ENCODE results near the gene WFDC6. TPM values are rescaled to one million over a fixed set of nuclear protein-coding genes. Genes with fewer than 3 reads are reported as not detected.

Gene WFDC6
- total and polyA plus RNA-seq, 4 donors: 0.24 to 2.3 (median 1.0) TPM; not detected in 1

GRCh38 chr20:45489083-45489531, 50.2 kb downstream of the WFDC6 start:
- no peak for DNase-seq
- 51 to 64% methylated on average over 1 of the region's 1 CpG for WGBS, 2 donors
- H3K9me3 ChIP-seq (ENCODE audit: control insufficient read depth in 4 of 4, insufficient read depth in 3 of 4, low read length in 3 of 4): peaks cover 0 to 2% (median 0%) of the 10 kb centered on the region in 4 donors
- no peaks in the 10 kb centered on the region for H3K36me3 ChIP-seq (ENCODE audit: control insufficient read depth in 4 of 4, insufficient read depth in 4 of 4, low read length in 4 of 4)
- no peak overlapping the region for H3K9ac ChIP-seq (ENCODE audit: insufficient read depth in 1 of 2, low read length in 2 of 2)
- peaks cover 0 to 16% (median 0%) of the 10 kb centered on the region in 3 donors for H3K27me3 ChIP-seq (ENCODE audit: control insufficient read depth in 3 of 3, insufficient read depth in 3 of 3, low read length in 2 of 3)
- H3K4me3 ChIP-seq: no peak overlapping the region
- H3K4me1 ChIP-seq (ENCODE audit: control insufficient read depth in 5 of 5, insufficient read depth in 5 of 5, low read length in 5 of 5): peaks cover 0 to 4% (median 0%) of the 10 kb centered on the region in 5 donors
- no peak overlapping the region for H3K27ac ChIP-seq (ENCODE audit: low read depth in 1 of 2, low read length in 1 of 2)
- no peak for TF ChIP-seq CTCF (IDR thresholded peaks at IDR 0.05; ENCODE audit: control extremely low read depth, extremely low read depth)
- ATAC-seq (ENCODE audit: insufficient read depth, low FRiP score): no peak

- Histone ChIP-seq H3K4me3 (no peak overlapping the region), H3K36me3 (ENCODE audit: control insufficient read depth in 4 of 4, insufficient read depth in 4 of 4, low read length in 4 of 4) (no peaks in the 10 kb centered on the region), H3K27me3 (ENCODE audit: control insufficient read depth in 3 of 3, insufficient read depth in 3 of 3, low read length in 2 of 3) (peaks cover 0 to 16% (median 0%) of the 10 kb centered on the region in 3 donors), H3K27ac (ENCODE audit: low read depth in 1 of 2, low read length in 1 of 2) (no peak overlapping the region), H3K4me1 (ENCODE audit: control insufficient read depth in 5 of 5, insufficient read depth in 5 of 5, low read length in 5 of 5) (peaks cover 0 to 4% (median 0%) of the 10 kb centered on the region in 5 donors), H3K9me3 (ENCODE audit: control insufficient read depth in 4 of 4, insufficient read depth in 3 of 4, low read length in 3 of 4) (peaks cover 0 to 2% (median 0%) of the 10 kb centered on the region in 4 donors), H3K9ac (ENCODE audit: insufficient read depth in 1 of 2, low read length in 2 of 2) (no peak overlapping the region)
- no peak for ATAC-seq (ENCODE audit: insufficient read depth, low FRiP score)
- no peak for DNase-seq
- 22 to 28% methylated on average over 20 of the region's 20 CpGs for WGBS, 2 donors
- no peak for TF ChIP-seq CTCF (IDR thresholded peaks at IDR 0.05; ENCODE audit: control extremely low read depth, extremely low read depth)
These were observed 52.0 kb downstream of the WFDC6 start for GRCh38 chr20:45487231-45487635.

GRCh38 chr20:45485388-45485787, 53.9 kb downstream of the WFDC6 start:
- Histone ChIP-seq H3K27me3 (ENCODE audit: control insufficient read depth in 3 of 3, insufficient read depth in 3 of 3, low read length in 2 of 3) (peaks cover 0 to 16% (median 0%) of the 10 kb centered on the region in 3 donors), H3K4me1 (ENCODE audit: control insufficient read depth in 5 of 5, insufficient read depth in 5 of 5, low read length in 5 of 5) (peaks cover 0 to 4% (median 0%) of the 10 kb centered on the region in 5 donors), H3K36me3 (ENCODE audit: control insufficient read depth in 4 of 4, insufficient read depth in 4 of 4, low read length in 4 of 4) (no peaks in the 10 kb centered on the region), H3K27ac (ENCODE audit: low read depth in 1 of 2, low read length in 1 of 2) (no peak overlapping the region), H3K9me3 (ENCODE audit: control insufficient read depth in 4 of 4, insufficient read depth in 3 of 4, low read length in 3 of 4) (peaks cover 0 to 2% (median 0%) of the 10 kb centered on the region in 4 donors), H3K4me3 (no peak overlapping the region), H3K9ac (ENCODE audit: insufficient read depth in 1 of 2, low read length in 2 of 2) (no peak overlapping the region)
- no peak for ATAC-seq (ENCODE audit: insufficient read depth, low FRiP score)
- 85 to 89% methylated on average over 4 of the region's 4 CpGs for WGBS, 2 donors
- DNase-seq: no peak
- TF ChIP-seq CTCF (IDR thresholded peaks at IDR 0.05; ENCODE audit: control extremely low read depth, extremely low read depth): no peak

GRCh38 chr20:45484676-45485075, 54.6 kb downstream of the WFDC6 start:
- 47 to 59% methylated on average over 6 of the region's 6 CpGs for WGBS, 2 donors

More at GRCh38 chr20:45484676-45485075, 54.6 kb downstream of the WFDC6 start:
- peaks cover 0 to 2% (median 0%) of the 10 kb centered on the region in 4 donors for H3K36me3 ChIP-seq (ENCODE audit: control insufficient read depth in 4 of 4, insufficient read depth in 4 of 4, low read length in 4 of 4)
- H3K27me3 ChIP-seq (ENCODE audit: control insufficient read depth in 3 of 3, insufficient read depth in 3 of 3, low read length in 2 of 3): peaks cover 0 to 16% (median 0%) of the 10 kb centered on the region in 3 donors
- no peak for ATAC-seq (ENCODE audit: insufficient read depth, low FRiP score)
- H3K4me3 ChIP-seq: no peak overlapping the region
- peaks cover 0 to 2% (median 0%) of the 10 kb centered on the region in 4 donors for H3K9me3 ChIP-seq (ENCODE audit: control insufficient read depth in 4 of 4, insufficient read depth in 3 of 4, low read length in 3 of 4)
- no peak overlapping the region for H3K27ac ChIP-seq (ENCODE audit: low read depth in 1 of 2, low read length in 1 of 2)
- peaks cover 0 to 4% (median 1%) of the 10 kb centered on the region in 5 donors for H3K4me1 ChIP-seq (ENCODE audit: control insufficient read depth in 5 of 5, insufficient read depth in 5 of 5, low read length in 5 of 5)
- no peak overlapping the region for H3K9ac ChIP-seq (ENCODE audit: insufficient read depth in 1 of 2, low read length in 2 of 2)
- DNase-seq: no peak
- no peak for TF ChIP-seq CTCF (IDR thresholded peaks at IDR 0.05; ENCODE audit: control extremely low read depth, extremely low read depth)

All from lung (tissue), 12 donors.